ENCODE results near the gene TMTC2.

The TMTC2 gene

GRCh38 chr12:82970614-82971013 lies 283.9 kb downstream of the TMTC2 start:
- H3K27ac ChIP-seq = no peak overlapping the region
- DNase-seq = no peak
- H3K27me3 ChIP-seq (ENCODE audit: insufficient read depth, low read depth, severe bottlenecking) = no peaks in the 10 kb centered on the region
- TF ChIP-seq CTCF (IDR thresholded peaks at IDR 0.05; ENCODE audit: low read depth, low read length) = no peak
- no peaks in the 10 kb centered on the region for H3K9me3 ChIP-seq (ENCODE audit: severe bottlenecking)
- H3K4me3 ChIP-seq (ENCODE audit: low read depth, low read length) = no peak overlapping the region
- no peaks in the 10 kb centered on the region for H3K36me3 ChIP-seq

- no peaks in the 10 kb centered on the region for H3K36me3 ChIP-seq
- no peaks in the 10 kb centered on the region for H3K9me3 ChIP-seq (ENCODE audit: severe bottlenecking)
- no peak overlapping the region for H3K4me3 ChIP-seq (ENCODE audit: low read depth, low read length)
- DNase-seq = no peak
- no peak overlapping the region for H3K27ac ChIP-seq
- H3K27me3 ChIP-seq (ENCODE audit: insufficient read depth, low read depth, severe bottlenecking) = no peaks in the 10 kb centered on the region
- no peak for TF ChIP-seq CTCF (IDR thresholded peaks at IDR 0.05; ENCODE audit: low read depth, low read length)
Observed at GRCh38 chr12:82971584-82971983, 284.9 kb downstream of the TMTC2 start.

GRCh38 chr12:82972624-82973023 lies 285.9 kb downstream of the TMTC2 start:
- Histone ChIP-seq H3K27me3 (ENCODE audit: insufficient read depth, low read depth, severe bottlenecking) (no peaks in the 10 kb centered on the region), H3K27ac (no peak overlapping the region), H3K36me3 (no peaks in the 10 kb centered on the region), H3K4me3 (ENCODE audit: low read depth, low read length) (no peak overlapping the region), H3K9me3 (ENCODE audit: severe bottlenecking) (no peaks in the 10 kb centered on the region)
- DNase-seq = no peak
- no peak for TF ChIP-seq CTCF (IDR thresholded peaks at IDR 0.05; ENCODE audit: low read depth, low read length)

GRCh38 chr12:82973592-82973991 lies 286.9 kb downstream of the TMTC2 start:
- DNase-seq = no peak
- Histone ChIP-seq H3K9me3 (ENCODE audit: severe bottlenecking) (no peaks in the 10 kb centered on the region), H3K27me3 (ENCODE audit: insufficient read depth, low read depth, severe bottlenecking) (no peaks in the 10 kb centered on the region), H3K4me3 (ENCODE audit: low read depth, low read length) (no peak overlapping the region), H3K27ac (no peak overlapping the region), H3K36me3 (no peaks in the 10 kb centered on the region)
- no peak for TF ChIP-seq CTCF (IDR thresholded peaks at IDR 0.05; ENCODE audit: low read depth, low read length)

GRCh38 chr12:82981150-82981549 lies 294.4 kb downstream of the TMTC2 start:
- Histone ChIP-seq H3K27me3 (ENCODE audit: insufficient read depth, low read depth, severe bottlenecking) (no peaks in the 10 kb centered on the region), H3K27ac (no peak overlapping the region), H3K9me3 (ENCODE audit: severe bottlenecking) (no peaks in the 10 kb centered on the region)

More at GRCh38 chr12:82981150-82981549, 294.4 kb downstream of the TMTC2 start:
- no peak overlapping the region for H3K4me3 ChIP-seq (ENCODE audit: low read depth, low read length)
- H3K36me3 ChIP-seq = no peaks in the 10 kb centered on the region
- no peak for DNase-seq
- TF ChIP-seq CTCF (IDR thresholded peaks at IDR 0.05; ENCODE audit: low read depth, low read length) = no peak

Data from WERI-Rb-1 (cell line).